AG04450 (cell line): Measurements from ENCODE around the gene NDUFS8. TPM values are rescaled to one million over a fixed set of nuclear protein-coding genes. Genes with fewer than 3 reads are reported as not detected.

Experiments
- CTCF ChIA-PET: fragments of 300-600, 350-600 bp; formaldehyde crosslinking; extraction: SDS; loops from one replicate; lab custom pipeline; 2022; ENCODE audit warnings: antibody characterized with exemption, inconsistent platforms; lab: Charles Lee
- POLR2A ChIA-PET: fragments of 350-600 bp; formaldehyde crosslinking; extraction: SDS; loops from one replicate; lab custom pipeline; 2021; ENCODE audit warnings: antibody characterized with exemption, inconsistent platforms; lab: Yijun Ruan, JAX
- DNase-seq: peaks from one replicate; pipeline ENCODE4 v3.0.0-alpha.2; 2011; ENCODE audit warnings: low read depth, low spot score
- H3K27ac ChIP-seq: one replicate; pipeline ENCODE4 v1.5.1; 2012; ENCODE audit warnings: low read depth, low read length, control low read depth
- H3K27me3 ChIP-seq: one replicate; pipeline ENCODE4 v1.6.0; 2012; ENCODE audit warnings: low read length; ENCODE audit not compliant: control insufficient read depth, insufficient read depth
- H3K4me3 ChIP-seq: 2 replicates; pipeline ENCODE4 v1.5.1; 2011; ENCODE audit warnings: mild to moderate bottlenecking, low read depth, low read length, control low read depth
- H3K9me3 ChIP-seq: 2 replicates; pipeline ENCODE4 v1.5.1; 2012; ENCODE audit warnings: low read length; ENCODE audit not compliant: control insufficient read depth, insufficient read depth
- CTCF ChIP-seq: IDR thresholded peaks from 2 replicates; pipeline ENCODE4 v1.5.1; 2011; ENCODE audit warnings: low read depth, low read length, control low read depth, inconsistent platforms
- polyA plus RNA-seq: library from polyadenylated mRNA; depleted of rRNA; stranded (reverse); fragments of >200 nt; gene quantifications from 2 replicates; pipeline ENCODE4 v1.2.3, GENCODE V29; 2011

Gene NDUFS8
- polyA plus RNA-seq, 1 experiment, result 42.5 TPM

- CTCF ChIA-PET, result no interaction called here
These were observed 9.8 kb downstream of the NDUFS8 start for GRCh38 chr11:68040101-68040956.

GRCh38 chr11:68040957-68041591 is 10.6 kb downstream of the NDUFS8 start:
- Histone ChIP-seq H3K27ac (peak overlapping the region; percentile 81), H3K27me3 (no peaks in the 10 kb centered on the region), H3K4me3 (peak overlapping the region; percentile 70), H3K9me3 (no peaks in the 10 kb centered on the region; the same call in 1 of the 2 replicates)
- TF ChIP-seq CTCF, result no peak
- POLR2A ChIA-PET, result interaction anchor here (0.6 to 1.2 kb wide), 4 partner anchors 10 to 38 kb away, joined by 3 read pairs; partner anchors contain the start of gene ALDH3B1
- DNase-seq, result no peak
- CTCF ChIA-PET, result no interaction called here

More at GRCh38 chr11:68040101-68040956, 9.8 kb downstream of the NDUFS8 start:
- Histone ChIP-seq H3K4me3 (peak overlapping the region; percentile 70), H3K27ac (peak overlapping the region; percentile 81), H3K9me3 (no peaks in the 10 kb centered on the region; the same call in 1 of the 2 replicates), H3K27me3 (no peaks in the 10 kb centered on the region)
- peak; percentile 42 for DNase-seq
- no peak for TF ChIP-seq CTCF
- POLR2A ChIA-PET, result interaction anchor here (0.9 to 1.2 kb wide), 3 partner anchors 11 to 37 kb away, joined by 3 read pairs; partner anchors contain the start of gene ALDH3B1

- Histone ChIP-seq H3K27me3 (no peaks in the 10 kb centered on the region), H3K27ac (peak overlapping the region; percentile 31), H3K9me3 (no peaks in the 10 kb centered on the region; the same call in 1 of the 2 replicates), H3K4me3 (no peak overlapping the region)
- ChIA-PET CTCF (interaction anchor here (0.5 kb wide), 1 partner anchor 95 kb away, joined by 3 read pairs; no protein-coding TSS in a partner anchor), POLR2A (interaction anchor here (0.6 kb wide), 1 partner anchor 11 kb away, joined by 3 read pairs; no protein-coding TSS in a partner anchor)
- TF ChIP-seq CTCF, result no peak
- no peak for DNase-seq
These were observed 11.2 kb downstream of the NDUFS8 start for GRCh38 chr11:68041617-68042218.

- CTCF ChIA-PET, result interaction anchor here (0.5 kb wide), 1 partner anchor 94 kb away, joined by 3 read pairs; no protein-coding TSS in a partner anchor
- H3K27ac ChIP-seq, result peak overlapping the region; percentile 47
- H3K4me3 ChIP-seq, result no peak overlapping the region
- no peak for TF ChIP-seq CTCF
- H3K27me3 ChIP-seq, result no peaks in the 10 kb centered on the region
- POLR2A ChIA-PET, result no interaction called here
- DNase-seq, result no peak
- H3K9me3 ChIP-seq, result no peaks in the 10 kb centered on the region; the same call in 1 of the 2 replicates
These were observed 11.9 kb downstream of the NDUFS8 start for GRCh38 chr11:68042219-68043028.
